GM19438 (cell line): ENCODE data around the gene MAML3.
A peak's percentile ranks its signal among the peaks of the same experiment; 100 is the strongest.
"Not testable (repeated sequence)": the region's sequence is repeated elsewhere in the genome, so short reads cannot be mapped to it uniquely, and the experiment has no call there.

Experiments
- ATAC-seq: cut with Tn5 transposase; IDR thresholded peaks from one replicate; pipeline ENCODE4 v1.9.1; 2021; ENCODE audit warnings: low read depth; ENCODE audit not compliant: unreplicated experiment

MAML3 gene

DNA sequence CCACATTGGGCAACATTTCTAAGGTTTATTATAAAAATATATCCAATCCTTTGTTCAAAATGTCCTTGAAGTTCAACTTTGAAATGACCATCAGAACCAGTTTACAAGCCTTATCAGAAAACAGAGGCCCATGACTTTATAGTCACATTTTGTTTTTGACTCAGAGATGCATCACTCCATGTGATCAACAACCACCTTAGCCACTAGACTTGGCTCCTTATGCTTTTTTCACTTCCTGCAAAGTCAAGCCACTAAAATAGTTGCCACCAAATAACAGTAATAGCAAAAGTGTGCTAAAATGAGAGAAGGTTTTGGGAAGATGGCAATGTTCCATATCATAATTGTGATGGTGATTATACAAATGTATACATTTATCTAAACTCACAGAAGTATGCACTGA lies 181.7 kb downstream of the MAML3 start:
- no peak for ATAC-seq

DNA sequence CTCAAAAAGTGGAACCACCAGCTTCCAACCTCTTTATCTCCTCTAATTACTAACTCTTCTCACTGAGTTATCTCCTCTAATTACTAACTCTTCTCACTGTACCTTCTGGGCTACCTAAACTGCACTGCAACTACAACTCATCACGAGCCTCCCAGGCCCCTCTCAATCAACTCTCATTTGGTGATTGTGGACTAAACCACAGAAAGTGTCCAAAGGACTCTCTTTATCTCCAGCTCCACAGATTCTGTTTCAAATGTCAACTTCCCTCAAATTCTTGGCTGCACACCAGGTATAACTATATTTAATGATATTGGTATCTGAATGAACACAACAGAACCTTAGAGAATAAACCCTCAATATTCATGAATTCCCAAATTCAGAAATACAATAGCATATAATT lies 182.9 kb downstream of the MAML3 start:
- ATAC-seq: no peak

- ATAC-seq: no peak
These were observed 184.2 kb downstream of the MAML3 start for GRCh38 chr4:139969635-139970266.

- ATAC-seq: no peak
These were observed 185.2 kb downstream of the MAML3 start for GRCh38 chr4:139968831-139969230.

- no peak for ATAC-seq
These were observed 187.6 kb downstream of the MAML3 start for GRCh38 chr4:139966383-139966782.

GRCh38 chr4:139965789-139966188 lies 188.2 kb downstream of the MAML3 start:
- no peak for ATAC-seq

DNA sequence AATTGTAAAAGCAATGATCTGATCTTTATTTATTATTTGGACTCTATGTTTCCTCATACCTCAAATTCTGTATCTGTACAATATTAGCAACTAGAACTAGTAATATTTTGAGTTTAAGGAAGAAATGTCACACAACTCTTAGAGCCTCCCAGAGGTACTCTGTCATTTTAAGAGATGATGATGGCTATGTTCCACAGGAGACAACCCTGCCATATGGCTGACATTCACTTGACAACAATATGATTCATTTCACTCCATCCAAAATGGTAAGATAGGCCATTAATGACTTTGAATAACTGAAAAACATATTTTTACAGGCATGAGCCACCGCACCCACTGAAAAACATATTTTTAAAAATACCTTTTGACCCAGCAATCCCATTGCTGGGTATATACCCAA lies 190.3 kb downstream of the MAML3 start:
- no peak for ATAC-seq

- ATAC-seq: no peak
These were observed 191.8 kb downstream of the MAML3 start for GRCh38 chr4:139962130-139962684.

- no peak for ATAC-seq
These were observed 192.5 kb downstream of the MAML3 start for GRCh38 chr4:139961344-139961946.

DNA sequence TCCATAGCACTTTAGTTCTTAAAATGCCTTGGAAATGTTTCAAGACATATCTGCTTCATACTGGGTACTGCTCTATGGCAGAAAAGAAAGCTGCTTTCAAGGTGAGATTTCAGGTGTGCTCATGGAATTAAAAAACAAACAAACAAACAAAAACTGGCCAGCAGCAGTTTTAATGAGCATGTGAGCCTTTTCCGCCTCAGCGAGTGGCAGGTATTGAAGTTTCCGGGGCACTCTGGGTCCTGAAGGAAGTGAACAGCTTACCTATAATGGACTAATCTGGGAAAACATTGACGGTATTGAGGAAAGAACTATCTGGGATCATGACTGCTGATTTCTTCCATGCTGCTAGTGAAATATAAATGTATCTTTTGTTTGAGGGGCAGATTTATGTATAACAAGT lies 194.6 kb downstream of the MAML3 start:
- no peak for ATAC-seq

GRCh38 chr4:139958739-139959098 lies 195.3 kb downstream of the MAML3 start:
- no peak for ATAC-seq

GRCh38 chr4:139957986-139958738 lies 195.8 kb downstream of the MAML3 start:
- no peak for ATAC-seq

DNA sequence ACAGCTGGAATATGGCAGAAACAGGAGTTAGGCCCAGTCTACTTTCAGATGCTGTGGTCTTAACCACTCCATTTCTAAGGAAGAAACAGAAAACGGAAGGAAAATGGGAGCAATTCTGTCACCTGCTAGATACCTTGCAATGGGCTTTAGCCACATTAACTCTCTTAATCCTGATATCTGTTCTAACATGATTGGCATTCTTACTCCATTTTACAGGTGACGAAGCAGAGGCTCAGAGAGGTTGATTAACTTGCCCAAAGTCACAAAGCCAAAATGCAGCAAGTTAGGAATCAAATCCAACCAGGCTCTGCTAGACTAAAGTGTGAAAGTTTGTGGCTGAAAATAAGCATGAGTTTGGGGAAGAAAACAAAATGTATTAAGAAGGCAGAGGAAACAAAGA lies 196.9 kb downstream of the MAML3 start:
- ATAC-seq: no peak

DNA sequence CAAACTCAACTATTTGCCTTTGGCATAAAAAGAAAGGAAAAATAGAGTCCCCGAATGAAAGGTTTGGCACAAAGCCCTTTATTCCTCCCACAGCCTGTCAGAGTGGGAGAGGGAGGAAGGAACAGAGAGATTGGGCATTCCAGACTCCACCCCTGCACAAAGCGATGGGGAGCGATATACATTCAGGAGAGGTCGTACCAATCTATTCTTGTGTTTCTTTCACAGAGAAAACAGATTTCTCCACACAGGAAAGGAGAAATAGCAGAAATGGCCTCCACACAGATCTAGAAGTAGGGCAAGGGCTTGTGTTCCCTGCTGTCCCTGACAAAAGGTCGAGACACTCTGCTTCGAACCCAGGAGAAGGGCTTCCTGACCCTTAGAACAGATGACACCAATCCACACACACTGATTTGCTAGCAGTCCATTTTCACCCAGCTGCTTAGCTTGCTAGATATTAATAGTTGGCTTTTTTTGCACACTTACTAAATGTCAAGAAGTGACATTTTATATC lies 197.4 kb downstream of the MAML3 start:
- ATAC-seq: no peak

- ATAC-seq: no peak
These were observed 198.4 kb downstream of the MAML3 start for GRCh38 chr4:139955600-139955999.

DNA sequence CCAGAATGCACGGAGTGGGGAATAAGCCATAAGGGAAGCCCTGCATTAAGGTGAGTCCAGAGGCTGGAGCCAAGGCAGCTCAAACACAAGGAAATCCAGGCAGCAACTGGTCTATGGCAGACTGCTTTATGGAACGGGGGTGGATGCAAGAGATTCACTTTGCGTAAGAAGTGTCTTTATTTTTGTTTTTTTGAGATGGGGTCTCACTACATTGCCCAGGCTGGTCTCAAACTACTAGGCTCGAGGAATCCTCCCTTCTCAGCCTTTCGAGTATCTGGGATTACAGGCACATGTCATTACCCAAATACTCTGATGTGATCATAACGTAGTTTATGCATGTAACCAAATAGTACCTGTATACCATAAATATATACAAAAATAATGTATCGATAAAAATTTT lies 199.5 kb downstream of the MAML3 start:
- ATAC-seq: no peak

DNA sequence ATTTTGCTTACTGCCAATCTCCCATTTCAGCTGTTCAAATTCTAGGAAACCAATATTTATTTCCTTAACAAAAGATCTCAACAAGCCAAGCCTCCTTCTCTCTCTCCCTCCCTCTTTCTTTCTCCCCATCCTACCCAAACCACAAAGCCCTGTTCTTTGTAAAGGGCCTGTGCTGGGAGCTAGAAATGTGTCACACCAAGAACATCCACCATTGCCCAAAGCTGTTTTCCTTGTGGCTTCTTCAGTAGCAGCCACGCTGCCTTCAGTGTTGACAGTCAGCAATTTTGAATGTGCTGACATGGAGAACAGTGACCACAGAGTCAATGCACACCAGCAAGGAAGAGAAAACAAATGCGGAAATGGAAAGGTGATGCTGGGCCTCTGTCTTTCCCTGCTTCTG lies 203.0 kb downstream of the MAML3 start:
- ATAC-seq: no peak

- peak; percentile 95 for ATAC-seq
These were observed 203.4 kb downstream of the MAML3 start for GRCh38 chr4:139950568-139950967.

DNA sequence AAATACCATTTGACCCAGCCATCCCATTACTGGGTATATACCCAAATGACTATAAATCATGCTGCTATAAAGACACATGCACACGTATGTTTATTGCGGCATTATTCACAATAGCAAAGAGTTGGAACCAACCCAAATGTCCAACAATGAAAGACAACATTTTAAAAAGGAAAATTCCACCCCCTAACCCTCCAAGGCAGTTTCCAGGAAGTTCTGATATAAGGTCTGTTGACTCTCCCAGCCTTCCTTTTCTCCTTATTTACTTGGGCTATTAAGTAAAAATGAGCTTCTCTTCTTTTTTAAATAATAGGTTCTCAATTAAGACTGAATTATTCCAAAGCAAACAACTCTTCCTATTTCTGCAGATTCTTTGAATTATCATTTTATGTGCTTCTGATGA lies 209.1 kb downstream of the MAML3 start:
- ATAC-seq: not testable (repeated sequence)

GRCh38 chr4:139943277-139943676 lies 210.7 kb downstream of the MAML3 start:
- ATAC-seq: no peak

DNA sequence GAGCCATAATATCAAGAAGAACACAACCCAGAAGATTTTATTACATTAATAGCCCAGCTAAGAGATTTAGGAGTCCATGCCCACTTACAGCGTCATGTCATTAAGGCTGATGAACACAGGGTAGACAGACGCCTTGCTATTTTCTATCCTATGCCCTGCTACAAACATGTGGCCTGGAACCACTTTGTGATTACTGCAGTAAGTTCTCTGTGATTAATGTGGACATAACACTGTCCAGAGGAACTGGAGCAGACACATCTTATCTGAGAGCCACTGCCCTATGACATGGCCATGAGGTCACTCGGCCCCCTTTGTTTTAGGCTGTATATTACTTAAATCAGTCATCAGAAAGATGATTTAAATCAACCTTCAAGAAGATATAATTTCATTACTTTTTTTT lies 211.7 kb downstream of the MAML3 start:
- ATAC-seq: no peak

GRCh38 chr4:139940600-139940999 lies 213.4 kb downstream of the MAML3 start:
- ATAC-seq: no peak
